Stomach (tissue), 9 donors: ENCODE measurements around the gene IQCB1. TPM values are rescaled to one million over a fixed set of nuclear protein-coding genes. Genes with fewer than 3 reads are reported as not detected.

ENCODE experiments used
- DNase-seq, 2 donors: peaks; one replicate each; pipeline versions ENCODE4 v3.0.0 to v3.0.0-alpha.2; 2013 to 2019
- H3K27ac ChIP-seq, 5 donors: fragments of 200-600 bp in 4 of 5; sonication (generic) in 4 of 5; one replicate each; pipeline ENCODE4 v1.5.1; 2013 to 2019; ENCODE audit warnings: mild to moderate bottlenecking in 1 of 5, moderate library complexity in 1 of 5
- H3K27me3 ChIP-seq, 3 donors: fragments of 200-600 bp; sonication (generic); one replicate each; pipeline ENCODE4 v1.5.1; 2017 to 2019; ENCODE audit warnings: mixed run types in 1 of 3
- H3K36me3 ChIP-seq, 4 donors: fragments of 200-600 bp; sonication (generic); 1 replicate in 3 of 4; 2 replicates in 1 of 4; pipeline ENCODE4 v1.5.1; 2016 to 2019
- H3K4me1 ChIP-seq, 4 donors: fragments of 200-600 bp; sonication (generic); one replicate each; pipeline ENCODE4 v1.5.1; 2016 to 2019
- H3K4me3 ChIP-seq, 4 donors: fragments of 200-600 bp; sonication (generic) in 3 of 4; one replicate each; pipeline ENCODE4 v1.5.1; 2016 to 2019; ENCODE audit warnings: mild to moderate bottlenecking in 1 of 4
- H3K9me3 ChIP-seq, 4 donors: fragments of 200-600 bp; sonication (generic); one replicate each; pipeline ENCODE4 v1.5.1; 2016 to 2019
- EP300 ChIP-seq: sonication (generic); formaldehyde crosslinking; IDR thresholded peaks from one replicate; pipeline ENCODE4 v1.6.1; 2017; ENCODE audit warnings: antibody characterized with exemption
- POLR2A ChIP-seq, 4 donors: fragments of 450-650 bp; IDR thresholded peaks; one replicate each; pipeline ENCODE4 v1.6.1; 2016; ENCODE audit warnings: antibody characterized with exemption in 4 of 4, control low read depth in 2 of 4, mild to moderate bottlenecking in 1 of 4, moderate library complexity in 1 of 4
- POLR2AphosphoS5 ChIP-seq, 3 donors: sonication (generic); formaldehyde crosslinking; IDR thresholded peaks; one replicate each; pipeline ENCODE4 v1.6.1; 2016; ENCODE audit warnings: antibody characterized with exemption in 3 of 3
- WGBS, 5 donors: extraction: QIAGEN DNeasy Blood & Tissue Kit in 3 of 5; methylation state at CpG; one replicate each; pipeline versions ENCODE4 v1.1.5 to v1.1.7; 2013 to 2018; 5-methylcytosine and 5-hydroxymethylcytosine counted together
- intact Hi-C: fragments of 100-400 bp; cut with DNase I; formaldehyde crosslinking; loops from one replicate; pipeline ENCODE4 v1.15.1; 2023; ENCODE audit warnings: low total_unique reads
- polyA plus RNA-seq, 3 donors: library from polyadenylated mRNA; stranded (reverse); fragments of 200-250 nt; gene quantifications; one replicate each; pipeline ENCODE4 v1.2.3, GENCODE V29; 2013
- total RNA-seq, 5 donors: library from RNA; depleted of rRNA; stranded (reverse); fragments of >200 nt; gene quantifications; one replicate each; pipeline versions ENCODE4 v1.1.0 to v1.2.3, GENCODE V29; 2014 to 2016
- TF ChIP-seq, protein P1 (sequence below), 7 experiments: fragments of 450-650 bp in 4 of 7; fragments of 200-600 bp in 3 of 7; sonication (generic) in 3 of 7; IDR thresholded peaks; one replicate each; pipeline ENCODE4 v1.5.1; 2016 to 2019; ENCODE audit warnings: antibody characterized with exemption in 7 of 7, control low read depth in 2 of 7, mild to moderate bottlenecking in 1 of 7
- donor health status: healthy with polysubstance abuse.
- donor health status: Bipolar disorder and iron deficiency.
- donor health status: healthy.

IQCB1 gene
- total and polyA plus RNA-seq, 8 donors = 1.8 to 40.6 (median 8.8) TPM

DNA sequence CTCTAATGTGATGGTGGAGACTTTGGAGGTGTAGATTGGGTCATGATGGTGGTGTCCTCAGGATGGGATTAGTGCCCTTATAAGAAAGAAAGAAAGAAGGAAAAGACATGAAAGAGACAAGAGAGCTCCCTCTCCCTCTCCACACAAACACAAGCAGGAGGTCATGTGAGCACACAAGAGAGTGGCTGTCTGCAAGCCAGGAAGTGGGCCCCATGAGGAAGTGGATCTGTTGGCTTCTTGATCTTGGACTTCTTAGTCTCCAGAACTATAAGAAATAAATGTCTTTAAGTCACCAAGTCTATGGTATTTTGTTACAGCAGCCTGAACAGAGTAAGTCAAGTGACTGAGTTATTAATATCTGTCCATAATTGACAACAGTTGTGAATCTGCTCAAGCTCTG, 17.1 kb downstream of the IQCB1 start:
- DNase-seq = no peak
- no peak overlapping the region for H3K27ac ChIP-seq
- peaks cover 16 to 50% (median 45%) of the 10 kb centered on the region in 4 donors for H3K36me3 ChIP-seq

DNA sequence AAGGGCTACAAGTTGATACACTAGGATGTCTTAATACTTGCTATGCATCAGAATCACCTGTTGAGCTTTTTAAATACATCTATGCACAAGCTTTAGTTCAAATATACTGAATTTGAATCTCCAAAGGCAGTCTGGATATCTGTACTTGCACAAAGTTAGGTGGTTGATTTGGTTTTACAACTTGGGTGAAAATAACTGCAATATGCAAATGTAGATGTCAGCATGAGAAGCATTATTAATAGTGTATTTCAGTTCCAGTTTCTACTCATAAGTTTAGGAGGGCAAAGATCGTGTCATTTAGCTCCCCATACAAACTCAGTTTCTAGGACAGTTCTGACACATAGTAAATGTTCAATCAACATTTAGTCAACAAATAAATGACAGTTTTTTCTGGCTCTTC, 25.6 kb downstream of the IQCB1 start:
- no peak overlapping the region for H3K4me3 ChIP-seq
- no peaks in the 10 kb centered on the region for H3K9me3 ChIP-seq
- intact Hi-C loops = no loop called here
- H3K27me3 ChIP-seq = no peaks in the 10 kb centered on the region
- 0 to 40% (median 34%) methylated on average over 1 of the region's 1 CpG for WGBS, 5 donors
- H3K4me1 ChIP-seq = no peaks in the 10 kb centered on the region
- peaks cover 14 to 62% (median 48%) of the 10 kb centered on the region in 4 donors for H3K36me3 ChIP-seq
- no peak for TF ChIP-seq POLR2A (IDR thresholded peaks at IDR 0.05)
- TF ChIP-seq EP300 = no peak
- TF ChIP-seq, protein P1, sequence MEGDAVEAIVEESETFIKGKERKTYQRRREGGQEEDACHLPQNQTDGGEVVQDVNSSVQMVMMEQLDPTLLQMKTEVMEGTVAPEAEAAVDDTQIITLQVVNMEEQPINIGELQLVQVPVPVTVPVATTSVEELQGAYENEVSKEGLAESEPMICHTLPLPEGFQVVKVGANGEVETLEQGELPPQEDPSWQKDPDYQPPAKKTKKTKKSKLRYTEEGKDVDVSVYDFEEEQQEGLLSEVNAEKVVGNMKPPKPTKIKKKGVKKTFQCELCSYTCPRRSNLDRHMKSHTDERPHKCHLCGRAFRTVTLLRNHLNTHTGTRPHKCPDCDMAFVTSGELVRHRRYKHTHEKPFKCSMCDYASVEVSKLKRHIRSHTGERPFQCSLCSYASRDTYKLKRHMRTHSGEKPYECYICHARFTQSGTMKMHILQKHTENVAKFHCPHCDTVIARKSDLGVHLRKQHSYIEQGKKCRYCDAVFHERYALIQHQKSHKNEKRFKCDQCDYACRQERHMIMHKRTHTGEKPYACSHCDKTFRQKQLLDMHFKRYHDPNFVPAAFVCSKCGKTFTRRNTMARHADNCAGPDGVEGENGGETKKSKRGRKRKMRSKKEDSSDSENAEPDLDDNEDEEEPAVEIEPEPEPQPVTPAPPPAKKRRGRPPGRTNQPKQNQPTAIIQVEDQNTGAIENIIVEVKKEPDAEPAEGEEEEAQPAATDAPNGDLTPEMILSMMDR (IDR thresholded peaks at IDR 0.05) = no peak
- TF ChIP-seq POLR2AphosphoS5 (IDR thresholded peaks at IDR 0.05) = no peak
- DNase-seq = no peak
- no peak overlapping the region for H3K27ac ChIP-seq

More for the DNA sequence above, 17.1 kb downstream of the IQCB1 start:
- TF ChIP-seq, protein P1 (IDR thresholded peaks at IDR 0.05) = no peak
- TF ChIP-seq POLR2A (IDR thresholded peaks at IDR 0.05) (no peak), POLR2AphosphoS5 (IDR thresholded peaks at IDR 0.05) (no peak), EP300 (no peak)
- Histone ChIP-seq H3K4me3 (no peak overlapping the region), H3K4me1 (no peaks in the 10 kb centered on the region), H3K27me3 (no peaks in the 10 kb centered on the region), H3K9me3 (peaks cover 0 to 8% (median under 1%) of the 10 kb centered on the region in 4 donors)
- intact Hi-C loops = no loop called here

DNA sequence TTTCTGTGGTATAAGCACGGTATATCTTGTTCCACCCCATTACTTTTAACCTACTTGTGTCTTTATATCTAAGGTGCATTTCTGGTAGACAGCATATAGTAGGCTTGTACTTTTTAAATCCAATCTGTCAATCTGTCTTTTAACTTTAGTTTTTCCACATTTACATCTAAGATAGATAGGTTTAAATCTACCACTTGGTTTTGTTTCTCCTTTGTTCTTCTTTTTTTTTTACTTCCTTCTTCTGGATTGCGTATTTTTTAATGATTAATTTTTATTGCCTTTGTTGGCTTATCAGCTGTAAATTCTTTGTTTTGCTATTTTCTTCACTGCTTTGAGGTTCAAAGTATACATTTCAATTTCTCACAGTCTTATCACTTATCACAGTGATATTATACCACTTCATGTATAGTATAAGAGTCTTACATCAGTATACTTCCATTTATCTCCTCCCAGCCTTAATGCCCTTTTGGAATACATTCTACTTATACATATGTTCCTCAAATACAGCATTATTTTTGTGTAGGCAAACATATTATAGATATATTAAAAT, 31.0 kb downstream of the IQCB1 start:
- intact Hi-C loops = no loop called here
- WGBS, 5 donors = 37 to 67% (median 59%) methylated on average over 2 of the region's 2 CpGs
- H3K27me3 ChIP-seq = no peaks in the 10 kb centered on the region

DNA sequence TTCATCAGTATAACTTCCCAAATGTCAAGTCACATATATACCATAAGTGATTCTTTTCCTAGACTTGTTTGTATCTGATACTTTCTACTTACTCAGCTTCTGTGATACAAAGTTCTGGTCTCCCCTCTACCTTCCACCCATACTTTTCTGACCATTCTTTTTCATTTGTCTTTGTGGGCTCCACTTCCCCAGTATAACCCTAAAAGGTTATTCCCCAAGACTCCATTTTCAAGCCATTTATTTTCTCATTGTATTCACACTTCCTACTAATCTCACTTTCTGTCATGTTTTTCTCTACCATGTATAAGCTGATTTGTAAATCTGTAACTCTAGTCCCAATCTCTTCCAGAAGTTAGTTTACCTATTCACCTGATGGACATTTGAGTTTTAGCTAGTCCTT, 34.0 kb downstream of the IQCB1 start:
- no peak overlapping the region for H3K4me3 ChIP-seq
- peaks cover 0 to 38% (median 28%) of the 10 kb centered on the region in 4 donors for H3K36me3 ChIP-seq
- no peak overlapping the region for H3K27ac ChIP-seq
- intact Hi-C loops = no loop called here
- DNase-seq = no peak
- TF ChIP-seq POLR2A (IDR thresholded peaks at IDR 0.05) (no peak), EP300 (no peak), POLR2AphosphoS5 (IDR thresholded peaks at IDR 0.05) (no peak)
- TF ChIP-seq, protein P1 (IDR thresholded peaks at IDR 0.05) = no peak
- no peaks in the 10 kb centered on the region for H3K4me1 ChIP-seq
- H3K27me3 ChIP-seq = no peaks in the 10 kb centered on the region
- H3K9me3 ChIP-seq = no peaks in the 10 kb centered on the region

More for the DNA sequence above, 31.0 kb downstream of the IQCB1 start:
- Histone ChIP-seq H3K27ac (no peak overlapping the region), H3K4me3 (no peak overlapping the region), H3K4me1 (no peaks in the 10 kb centered on the region), H3K9me3 (no peaks in the 10 kb centered on the region), H3K36me3 (peaks cover 9 to 36% (median 33%) of the 10 kb centered on the region in 4 donors)
- TF ChIP-seq, protein P1 (IDR thresholded peaks at IDR 0.05) = no peak
- no peak for TF ChIP-seq POLR2AphosphoS5 (IDR thresholded peaks at IDR 0.05)
- no peak for TF ChIP-seq POLR2A (IDR thresholded peaks at IDR 0.05)
- TF ChIP-seq EP300 = no peak
- DNase-seq = peak in 1 of 2 donors; percentile 13
